Fibroblast of villous mesenchyme (primary cell): Measurements from ENCODE around the gene DHRS7. TPM values are rescaled to one million over a fixed set of nuclear protein-coding genes. Genes with fewer than 3 reads are reported as not detected.

Experiments used
- DNase-seq: peaks from one replicate; pipeline ENCODE4 v3.0.0-alpha.2; 2010; ENCODE audit warnings: low read depth
- H3K4me3 ChIP-seq: 2 replicates; pipeline ENCODE4 v1.5.1; 2011; ENCODE audit warnings: low read depth, mild to moderate bottlenecking, low read length
- CTCF ChIP-seq: IDR thresholded peaks from 2 replicates; pipeline ENCODE4 v1.5.1; 2012; ENCODE audit warnings: low read depth, mild to moderate bottlenecking, low read length; ENCODE audit not compliant: insufficient read depth
- total RNA-seq: library from RNA; depleted of rRNA; stranded (reverse); fragments of >200 nt; gene quantifications from 2 replicates; pipeline ENCODE4 v1.2.3, GENCODE V29; 2012

DHRS7 gene
- total RNA-seq, 1 donor, result 72.5 TPM

- no peak for TF ChIP-seq CTCF
Observed at GRCh38 chr14:60165547-60165876, 314 bp upstream of the DHRS7 start.

DNA sequence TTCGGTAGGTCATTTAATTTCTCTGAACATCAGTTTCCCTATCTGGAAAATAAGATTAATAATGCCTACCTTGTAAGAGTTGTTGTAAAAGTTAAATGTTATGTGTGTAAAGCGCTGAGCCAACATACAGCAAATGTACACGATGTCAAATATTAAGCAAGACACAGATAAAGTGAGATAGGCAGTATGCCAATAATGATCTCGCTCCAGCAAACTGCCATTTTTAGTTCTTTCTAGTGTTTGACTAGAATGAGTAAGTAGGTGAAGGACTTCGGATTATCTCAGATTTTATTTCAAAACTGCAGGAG, 840 bp downstream of the DHRS7 start:
- peak overlapping the region; percentile 95 for H3K4me3 ChIP-seq
- peak; percentile 76 for DNase-seq
- no peak for TF ChIP-seq CTCF

More at GRCh38 chr14:60165547-60165876, 314 bp upstream of the DHRS7 start:
- peak overlapping the region; percentile 95 for H3K4me3 ChIP-seq
- DNase-seq, result no peak

DNA sequence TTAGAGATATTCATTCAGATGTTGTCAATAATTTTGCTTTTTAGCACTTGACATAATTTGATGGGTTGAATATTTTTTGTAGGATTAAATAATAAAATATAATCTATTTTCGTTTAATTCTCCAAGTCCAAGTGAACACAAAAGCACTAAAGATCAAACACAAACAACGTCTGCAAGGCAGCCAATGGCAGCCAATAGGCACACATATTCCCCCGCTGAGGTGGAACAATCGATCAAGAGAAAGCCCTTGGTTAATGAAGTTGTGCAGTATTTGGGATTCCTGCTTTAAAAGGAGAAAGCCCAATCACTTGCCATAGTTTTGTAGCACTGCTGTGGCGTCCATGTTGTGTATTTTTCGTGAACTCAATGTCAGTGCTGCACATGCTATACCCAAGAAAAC, 1.5 kb downstream of the DHRS7 start:
- TF ChIP-seq CTCF, result no peak
- H3K4me3 ChIP-seq, result peak overlapping the region; percentile 95
- no peak for DNase-seq

DNA sequence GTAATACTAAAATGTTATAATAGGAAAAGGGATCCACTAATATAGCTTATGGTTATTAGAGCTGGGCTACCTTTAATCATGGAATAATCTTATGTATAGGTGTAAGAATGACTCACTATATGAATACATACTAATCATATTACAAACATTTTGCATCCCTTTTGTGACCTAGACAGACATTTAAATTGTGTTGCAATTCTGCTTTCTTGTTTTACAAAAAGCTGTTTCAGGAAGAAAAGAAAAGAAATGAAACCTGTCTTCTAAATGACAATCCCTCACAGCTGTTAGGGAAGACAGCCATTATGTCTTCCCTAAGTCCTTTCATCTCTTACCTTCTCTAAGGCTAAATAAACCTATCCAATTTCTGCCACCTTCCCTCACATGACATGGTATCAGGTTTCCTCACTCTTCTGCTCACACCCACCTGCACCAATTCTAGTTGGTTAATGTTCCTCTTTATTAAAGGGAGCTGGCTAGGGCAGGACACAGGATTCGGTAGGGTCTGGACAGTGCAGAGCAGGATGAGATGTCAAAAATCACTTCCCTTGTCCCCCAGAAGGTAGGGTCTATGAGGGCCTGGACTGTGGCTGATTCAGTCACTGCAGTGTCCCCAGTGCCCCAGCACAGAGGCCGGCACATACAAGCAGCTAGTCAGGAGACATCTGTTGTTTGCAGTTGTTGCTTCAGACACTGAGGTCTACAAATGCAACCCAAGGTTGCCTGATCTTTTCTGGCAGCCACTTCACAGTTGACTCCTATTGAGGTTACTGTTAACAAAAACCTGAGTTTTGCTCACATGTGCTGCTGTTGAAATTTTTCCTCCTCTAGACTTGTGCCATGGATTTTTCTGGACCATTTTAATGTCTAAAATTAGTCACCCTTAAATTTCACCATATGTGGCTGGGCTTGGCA, 3.7 kb downstream of the DHRS7 start:
- no peak overlapping the region for H3K4me3 ChIP-seq
- DNase-seq, result peak; percentile 73
- no peak for TF ChIP-seq CTCF

DNA sequence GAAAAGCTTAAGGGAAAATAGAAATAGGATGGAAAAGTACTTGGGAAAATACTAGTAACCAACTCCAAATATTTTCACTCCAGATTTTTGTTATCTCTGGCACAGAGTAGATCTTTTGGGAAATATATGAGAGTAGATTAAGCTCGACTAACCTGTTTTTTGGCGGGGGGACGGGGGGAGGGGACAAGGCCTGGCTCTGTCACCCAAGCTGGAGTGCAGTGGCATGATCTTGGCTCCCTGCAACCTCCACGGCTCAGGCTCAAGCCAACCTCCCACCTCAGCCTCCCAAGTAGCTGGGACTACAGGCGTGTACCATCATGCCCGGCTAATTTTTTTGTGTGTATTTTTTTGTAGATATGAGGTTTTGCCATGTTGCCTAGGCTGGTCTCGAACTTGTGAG, 4.8 kb downstream of the DHRS7 start:
- H3K4me3 ChIP-seq, result no peak overlapping the region
- no peak for DNase-seq
- no peak for TF ChIP-seq CTCF

- H3K4me3 ChIP-seq, result no peak overlapping the region
- no peak for TF ChIP-seq CTCF
- no peak for DNase-seq
Observed at GRCh38 chr14:60154671-60155070, 10.5 kb downstream of the DHRS7 start.

DNA sequence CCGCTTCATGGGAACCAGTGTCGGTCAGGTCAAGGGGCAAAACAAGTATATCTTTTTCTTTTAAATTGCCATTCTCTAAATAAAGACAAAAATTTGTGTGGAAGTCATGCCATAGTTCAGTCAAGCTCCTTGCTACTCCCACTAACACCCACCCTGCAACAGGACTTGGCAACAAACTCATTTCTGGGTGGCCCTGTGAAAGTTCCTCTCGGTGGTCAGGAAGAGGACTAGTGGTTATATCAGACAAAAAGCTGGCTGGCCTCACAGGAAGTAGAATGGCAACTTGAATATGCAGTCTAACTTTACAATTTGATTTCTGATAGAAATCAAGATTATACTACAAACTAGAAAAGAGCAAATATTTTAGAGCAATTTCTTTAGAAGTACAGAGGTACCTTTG, 11.2 kb downstream of the DHRS7 start:
- no peak overlapping the region for H3K4me3 ChIP-seq
- no peak for TF ChIP-seq CTCF
- DNase-seq, result no peak
